Superior temporal gyrus (tissue), 1 donor: ENCODE data around the gene CARM1.
"Not testable (repeated sequence)": the region's sequence is repeated elsewhere in the genome, so short reads cannot be mapped to it uniquely, and the experiment has no call there.

Source experiments
- DNase-seq: peaks from one replicate; pipeline ENCODE4 v3.0.0-alpha.2; 2016; ENCODE audit errors: extremely low spot score

The CARM1 gene

GRCh38 chr19:10846500-10847202, 24.7 kb upstream of the CARM1 start:
- no peak for DNase-seq

- DNase-seq, result no peak
Observed at GRCh38 chr19:10848230-10848856, 23.0 kb upstream of the CARM1 start, which contains the start of gene C19orf38. C19orf38 (plus strand) TSS chr19:10848415; CDS start chr19:10848509, 94 bp downstream.

GRCh38 chr19:10850631-10851030, 20.7 kb upstream of the CARM1 start:
- no peak for DNase-seq

GRCh38 chr19:10852098-10852800, 19.1 kb upstream of the CARM1 start:
- no peak for DNase-seq

GRCh38 chr19:10852941-10853340, 18.4 kb upstream of the CARM1 start:
- DNase-seq, result no peak

- DNase-seq, result no peak
Observed at GRCh38 chr19:10854350-10855089, 16.8 kb upstream of the CARM1 start.

GRCh38 chr19:10855879-10856522, 15.4 kb upstream of the CARM1 start:
- DNase-seq, result no peak

- not testable (repeated sequence) for DNase-seq
Observed at GRCh38 chr19:10856899-10857298, 14.5 kb upstream of the CARM1 start.

- DNase-seq, result no peak
Observed at GRCh38 chr19:10858204-10858828, 13.0 kb upstream of the CARM1 start.

- DNase-seq, result no peak
Observed at GRCh38 chr19:10861103-10861651, 10.2 kb upstream of the CARM1 start.

- no peak for DNase-seq
Observed at GRCh38 chr19:10862561-10863106, 8.7 kb upstream of the CARM1 start.

GRCh38 chr19:10863107-10863717, 8.1 kb upstream of the CARM1 start:
- no peak for DNase-seq

- DNase-seq, result peak; percentile 89
Observed at GRCh38 chr19:10864538-10864899, 6.8 kb upstream of the CARM1 start.

GRCh38 chr19:10866495-10866894, 4.9 kb upstream of the CARM1 start:
- DNase-seq, result no peak

- DNase-seq, result no peak
Observed at GRCh38 chr19:10868872-10869547, 2.3 kb upstream of the CARM1 start.

- not testable (repeated sequence) for DNase-seq
Observed at GRCh38 chr19:10869872-10870311, 1.5 kb upstream of the CARM1 start.

GRCh38 chr19:10870501-10870954, 825 bp upstream of the CARM1 start:
- no peak for DNase-seq

- no peak for DNase-seq
Observed at GRCh38 chr19:10871711-10872545, 575 bp downstream of the CARM1 start.
